ENCODE results near the gene KCNAB1. TPM values are rescaled to one million over a fixed set of nuclear protein-coding genes. Genes with fewer than 3 reads are reported as not detected.

KCNAB1 gene
- total RNA-seq, 4 donors from 2014 or later, result 10.9 to 17.1 (median 13.3) TPM

DNA sequence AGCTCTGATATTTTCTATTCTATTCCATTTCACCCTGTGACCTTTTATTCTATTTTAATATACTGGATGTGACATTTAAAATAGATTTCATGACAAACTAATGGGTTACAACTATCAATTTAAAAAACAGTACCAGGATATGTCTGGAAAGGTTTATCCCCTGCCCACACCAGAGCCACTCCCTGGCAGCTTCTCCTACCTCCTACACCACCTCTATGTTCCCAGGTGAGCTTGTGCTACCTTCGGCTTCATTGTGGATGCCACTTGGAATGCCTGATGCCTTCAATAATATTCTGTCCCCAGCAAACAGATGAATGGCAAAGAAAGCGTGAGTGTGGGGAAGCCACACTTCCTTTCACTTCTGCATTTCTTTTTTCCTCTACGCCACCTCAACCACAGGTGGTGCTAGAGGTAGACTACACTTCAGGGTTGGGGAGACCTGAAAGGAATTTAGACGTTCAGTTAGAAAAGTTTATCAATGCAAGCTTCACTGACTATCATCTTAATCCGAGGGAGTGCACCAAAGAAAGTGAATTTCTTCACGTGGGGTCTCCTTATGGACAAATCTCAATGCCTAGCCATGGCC, 221.5 kb downstream of the KCNAB1 start:
- TF ChIP-seq, protein P1, sequence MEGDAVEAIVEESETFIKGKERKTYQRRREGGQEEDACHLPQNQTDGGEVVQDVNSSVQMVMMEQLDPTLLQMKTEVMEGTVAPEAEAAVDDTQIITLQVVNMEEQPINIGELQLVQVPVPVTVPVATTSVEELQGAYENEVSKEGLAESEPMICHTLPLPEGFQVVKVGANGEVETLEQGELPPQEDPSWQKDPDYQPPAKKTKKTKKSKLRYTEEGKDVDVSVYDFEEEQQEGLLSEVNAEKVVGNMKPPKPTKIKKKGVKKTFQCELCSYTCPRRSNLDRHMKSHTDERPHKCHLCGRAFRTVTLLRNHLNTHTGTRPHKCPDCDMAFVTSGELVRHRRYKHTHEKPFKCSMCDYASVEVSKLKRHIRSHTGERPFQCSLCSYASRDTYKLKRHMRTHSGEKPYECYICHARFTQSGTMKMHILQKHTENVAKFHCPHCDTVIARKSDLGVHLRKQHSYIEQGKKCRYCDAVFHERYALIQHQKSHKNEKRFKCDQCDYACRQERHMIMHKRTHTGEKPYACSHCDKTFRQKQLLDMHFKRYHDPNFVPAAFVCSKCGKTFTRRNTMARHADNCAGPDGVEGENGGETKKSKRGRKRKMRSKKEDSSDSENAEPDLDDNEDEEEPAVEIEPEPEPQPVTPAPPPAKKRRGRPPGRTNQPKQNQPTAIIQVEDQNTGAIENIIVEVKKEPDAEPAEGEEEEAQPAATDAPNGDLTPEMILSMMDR (IDR thresholded peaks at IDR 0.05; ENCODE audit: low read depth), result no peak

DNA sequence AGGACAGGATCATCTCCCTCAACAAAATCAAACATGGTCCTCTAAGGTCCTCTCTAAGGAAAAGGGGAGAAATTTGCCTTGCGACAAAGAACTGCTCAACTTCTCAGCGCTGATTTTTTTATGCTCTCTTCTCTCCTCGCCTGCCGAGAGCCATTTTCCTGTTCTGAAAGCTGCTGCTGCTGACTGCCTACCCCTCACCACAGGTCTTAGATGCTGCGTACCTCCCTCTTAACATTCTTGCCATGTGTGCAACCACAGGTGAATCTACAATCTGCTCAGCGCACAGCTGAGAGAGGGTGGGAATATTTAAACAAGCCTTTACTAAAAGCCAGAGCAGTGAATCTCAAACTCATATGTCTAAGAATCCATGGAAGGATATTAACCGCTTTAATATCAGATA, 223.8 kb downstream of the KCNAB1 start:
- TF ChIP-seq, protein P1 (IDR thresholded peaks at IDR 0.05; ENCODE audit: low read depth), result no peak

DNA sequence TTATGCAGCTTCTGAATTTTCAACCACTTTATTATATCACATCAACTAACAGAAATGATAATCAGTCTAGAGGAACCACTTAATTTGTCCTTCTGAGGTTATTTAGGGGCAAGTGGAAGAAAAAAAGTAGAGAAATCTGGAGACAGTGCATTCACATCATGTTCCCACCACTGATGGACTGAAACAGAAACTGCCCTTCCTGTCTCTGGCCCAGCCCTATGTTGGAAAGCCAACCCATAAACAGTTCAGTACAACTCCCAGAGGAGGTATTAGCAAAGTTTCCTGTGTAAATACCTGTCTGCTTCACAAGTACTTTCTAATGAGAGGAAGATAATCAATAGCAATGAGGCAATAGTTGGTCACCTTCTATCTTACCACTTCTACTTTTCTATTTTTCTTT, 228.7 kb downstream of the KCNAB1 start:
- TF ChIP-seq, protein P1 (IDR thresholded peaks at IDR 0.05; ENCODE audit: low read depth), result no peak

DNA sequence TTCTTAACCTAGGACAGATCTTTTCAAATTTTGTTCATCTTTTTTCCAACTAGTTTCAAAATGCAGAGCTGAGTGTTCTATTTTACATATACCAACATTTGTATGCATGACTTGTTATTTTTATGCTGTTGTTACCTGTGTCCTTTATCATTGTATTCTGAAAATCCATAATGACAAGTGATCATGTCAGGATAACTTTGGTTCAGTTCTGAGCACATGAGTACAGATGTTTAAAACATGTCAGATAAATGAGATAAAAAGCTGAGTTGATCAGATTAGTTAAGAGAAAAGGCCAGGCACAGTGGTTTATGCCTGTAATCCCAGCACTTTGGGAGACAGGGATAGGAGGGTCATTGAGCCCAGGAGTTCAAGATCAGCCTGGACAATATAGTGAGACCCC, 229.6 kb downstream of the KCNAB1 start:
- TF ChIP-seq, protein P1 (IDR thresholded peaks at IDR 0.05; ENCODE audit: low read depth), result no peak

DNA sequence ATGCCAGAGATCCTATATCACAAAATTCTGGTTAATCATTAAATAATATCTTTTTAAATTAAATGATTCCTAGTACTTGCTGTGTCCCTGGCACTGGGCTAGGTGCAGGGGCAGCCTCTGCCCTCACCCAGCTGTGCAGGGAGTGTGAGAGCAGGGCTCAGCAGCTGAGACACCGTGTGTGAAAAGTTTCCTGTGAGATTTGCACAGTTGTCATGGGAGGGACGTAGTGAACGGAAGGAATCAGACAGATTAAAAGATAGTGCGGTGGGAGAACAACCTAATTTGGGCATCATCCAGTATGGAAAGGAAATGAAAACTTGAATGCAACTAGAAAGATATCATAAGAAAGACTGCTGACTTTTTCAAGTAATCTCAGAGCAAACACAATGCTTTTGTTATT, 230.4 kb downstream of the KCNAB1 start:
- TF ChIP-seq, protein P1 (IDR thresholded peaks at IDR 0.05; ENCODE audit: low read depth), result no peak

DNA sequence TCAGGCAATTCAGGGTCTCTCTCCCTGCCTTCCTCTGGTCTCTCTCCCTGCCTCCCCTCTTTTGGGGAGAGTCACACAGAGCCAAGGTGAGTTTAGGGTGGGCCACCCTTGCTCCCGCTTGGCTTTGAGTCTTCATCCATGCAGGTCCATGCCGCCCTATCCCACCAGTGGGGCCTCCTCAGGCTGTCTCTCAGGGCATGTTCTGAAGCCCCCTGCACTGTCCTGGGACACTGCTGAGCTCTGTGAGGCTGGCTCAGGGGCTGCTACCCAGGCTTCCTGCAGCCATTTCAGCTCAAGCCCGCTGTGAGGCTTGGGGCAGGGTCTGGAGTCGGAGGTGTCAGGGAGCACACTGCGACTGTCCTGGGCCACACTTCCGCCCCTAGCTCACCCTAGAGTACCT, 231.4 kb downstream of the KCNAB1 start:
- TF ChIP-seq, protein P1 (IDR thresholded peaks at IDR 0.05; ENCODE audit: low read depth), result no peak

DNA sequence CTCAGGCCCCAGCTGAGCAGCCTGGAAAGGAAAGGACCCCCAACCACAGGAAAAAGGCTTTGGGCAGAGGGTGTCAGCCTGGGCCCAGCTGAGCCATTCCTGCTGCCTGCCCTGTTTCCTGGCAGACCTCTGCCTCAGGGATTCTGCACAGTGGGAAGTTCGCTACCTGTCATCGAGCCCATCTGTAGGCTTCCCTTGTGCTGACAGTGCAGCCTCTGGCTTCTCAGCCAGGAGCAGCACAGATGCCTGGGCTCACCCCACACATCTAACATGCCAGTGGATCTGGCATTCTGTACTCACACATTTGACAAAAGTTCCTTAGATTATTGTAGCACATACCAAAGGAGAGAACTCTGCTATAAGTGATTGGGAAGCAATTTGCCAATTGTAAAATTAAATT, 232.3 kb downstream of the KCNAB1 start:
- TF ChIP-seq, protein P1 (IDR thresholded peaks at IDR 0.05; ENCODE audit: low read depth), result no peak

All from subcutaneous adipose tissue (tissue), 4 donors.